Panc1 (cell line): Measurements from ENCODE around the gene PFKFB3. TPM values are rescaled to one million over a fixed set of nuclear protein-coding genes. Genes with fewer than 3 reads are reported as not detected.
"Not testable (repeated sequence)": the region's sequence is repeated elsewhere in the genome, so short reads cannot be mapped to it uniquely, and the experiment has no call there.

Experiments used
- ATAC-seq: fragments of 200-7000 bp; cut with Tn5 transposase; 2 replicates; pipeline ENCODE4 v1.9.1; 2020; ENCODE audit warnings: mild to moderate bottlenecking, moderate library complexity
- BruUV-seq: library from RNA; stranded (reverse); fragments of 400-500 nt; replicated peaks from 2 replicates; lab custom pipeline; 2021; lab: Mats Ljungman, UMichigan
- CTCF ChIA-PET: fragments of 300-600 bp; sonication (Branson Sonifier 250); formaldehyde crosslinking; loops from one replicate; lab custom pipeline; 2022; ENCODE audit warnings: antibody characterized with exemption; lab: Charles Lee
- POLR2A ChIA-PET: fragments of 300-600 bp; sonication (Branson Sonifier 250); formaldehyde crosslinking; loops from one replicate; lab custom pipeline; 2022; ENCODE audit warnings: antibody characterized with exemption; lab: Charles Lee
- DNase-seq: peaks from one replicate; pipeline ENCODE4 v3.0.0-alpha.2; 2010; ENCODE audit warnings: low read depth, low spot score
- H3K27ac ChIP-seq: 2 replicates; pipeline ENCODE4 v1.5.1; 2011; ENCODE audit warnings: mild to moderate bottlenecking, low read length, inconsistent platforms
- H3K27me3 ChIP-seq: fragments of 200-500 bp; sonication (Bioruptor generic); 2 replicates; pipeline ENCODE4 v1.6.0; 2014; ENCODE audit warnings: low read length, inconsistent platforms; ENCODE audit not compliant: control insufficient read depth, insufficient read depth
- H3K36me3 ChIP-seq: fragments of 200-500 bp; sonication (Bioruptor generic); 2 replicates; pipeline ENCODE4 v1.5.1; 2014; ENCODE audit warnings: inconsistent platforms, mild to moderate bottlenecking, low read length, moderate library complexity; ENCODE audit not compliant: control insufficient read depth, insufficient read depth
- H3K4me1 ChIP-seq: 2 replicates; pipeline ENCODE4 v1.5.1; 2011; ENCODE audit warnings: inconsistent platforms, mild to moderate bottlenecking, low read length, moderate library complexity; ENCODE audit not compliant: control insufficient read depth, insufficient read depth
- H3K4me3 ChIP-seq, 2 experiments: 2 replicates each; pipeline ENCODE4 v1.5.1; 2011 to 2012; ENCODE audit warnings: low read depth in 2 of 2, low read length in 2 of 2, mild to moderate bottlenecking in 2 of 2, inconsistent platforms in 1 of 2, moderate library complexity in 1 of 2
- H3K9me3 ChIP-seq: fragments of 200-500 bp; sonication (Bioruptor generic); 2 replicates; pipeline ENCODE4 v1.5.1; 2014; ENCODE audit warnings: low read depth, mild to moderate bottlenecking, inconsistent platforms, low read length, moderate library complexity; ENCODE audit not compliant: control insufficient read depth, insufficient read depth
- POLR2AphosphoS5 ChIP-seq: IDR thresholded peaks from 2 replicates; pipeline ENCODE4 v1.6.1; 2012; ENCODE audit warnings: mild to moderate bottlenecking, low read depth, low read length, moderate library complexity
- SIN3A ChIP-seq: IDR thresholded peaks from 2 replicates; pipeline ENCODE4 v1.6.1; 2012; ENCODE audit warnings: low read depth, mild to moderate bottlenecking, low read length, moderate library complexity, borderline replicate concordance; ENCODE audit not compliant: insufficient read depth
- TCF7L2 ChIP-seq: IDR thresholded peaks from 2 replicates; pipeline ENCODE4 v1.6.1; 2011; ENCODE audit warnings: mild to moderate bottlenecking, low read depth, low read length, inconsistent platforms
- in situ Hi-C: cut with HindIII; loops from 2 replicates; pipeline ENCODE4 v1.10.0; 2016; ENCODE audit warnings: low sequenced_read_pairs, low pct_unique_long_range_greater_than_20kb
- intact Hi-C: fragments of 100-400 bp; cut with micrococcal nuclease; formaldehyde crosslinking; loops from one replicate; pipeline ENCODE4 v1.10.0; 2022; ENCODE audit not compliant: unreplicated experiment
- total RNA-seq: library from RNA; stranded (reverse); gene quantifications from one replicate; pipeline ENCODE4 v1.2.1, GENCODE V29; 2021; ENCODE audit not compliant: unreplicated experiment
- TF ChIP-seq, protein P1 (sequence below), 2 experiments: IDR thresholded peaks; 2 replicates each; pipeline ENCODE4 v1.6.1; 2011 to 2012; ENCODE audit warnings: low read depth in 2 of 2, control low read depth in 1 of 2, low read length in 1 of 2, mild to moderate bottlenecking in 1 of 2, moderate library complexity in 1 of 2; ENCODE audit not compliant: insufficient read depth in 1 of 2
- TF ChIP-seq, protein P2 (sequence below): fragments of 450-650 bp; IDR thresholded peaks from 2 replicates; pipeline ENCODE4 v1.5.1; 2017; ENCODE audit warnings: mild to moderate bottlenecking

PFKFB3 gene
- total RNA-seq, 1 experiment from 2014 or later = 17.1 TPM

DNA sequence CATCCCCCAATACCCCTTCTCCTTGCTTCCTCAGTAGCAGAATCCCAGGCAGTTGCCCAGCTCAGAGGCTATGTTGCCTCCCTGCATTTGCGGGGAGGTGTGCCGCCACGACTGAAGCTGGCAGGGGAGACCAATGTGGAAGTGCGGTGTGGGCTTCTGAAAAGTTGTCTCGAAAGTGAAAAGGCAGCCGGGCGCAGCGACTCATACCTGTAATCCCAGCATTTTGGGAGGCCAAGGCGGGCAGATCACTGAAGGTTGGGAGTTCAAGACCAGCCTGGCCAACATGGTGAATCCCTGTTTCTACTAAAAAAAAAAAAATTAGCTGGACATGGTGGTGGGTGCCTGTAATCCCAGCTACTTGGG lies 15.9 kb upstream of the PFKFB3 start:
- TF ChIP-seq, protein P1, sequence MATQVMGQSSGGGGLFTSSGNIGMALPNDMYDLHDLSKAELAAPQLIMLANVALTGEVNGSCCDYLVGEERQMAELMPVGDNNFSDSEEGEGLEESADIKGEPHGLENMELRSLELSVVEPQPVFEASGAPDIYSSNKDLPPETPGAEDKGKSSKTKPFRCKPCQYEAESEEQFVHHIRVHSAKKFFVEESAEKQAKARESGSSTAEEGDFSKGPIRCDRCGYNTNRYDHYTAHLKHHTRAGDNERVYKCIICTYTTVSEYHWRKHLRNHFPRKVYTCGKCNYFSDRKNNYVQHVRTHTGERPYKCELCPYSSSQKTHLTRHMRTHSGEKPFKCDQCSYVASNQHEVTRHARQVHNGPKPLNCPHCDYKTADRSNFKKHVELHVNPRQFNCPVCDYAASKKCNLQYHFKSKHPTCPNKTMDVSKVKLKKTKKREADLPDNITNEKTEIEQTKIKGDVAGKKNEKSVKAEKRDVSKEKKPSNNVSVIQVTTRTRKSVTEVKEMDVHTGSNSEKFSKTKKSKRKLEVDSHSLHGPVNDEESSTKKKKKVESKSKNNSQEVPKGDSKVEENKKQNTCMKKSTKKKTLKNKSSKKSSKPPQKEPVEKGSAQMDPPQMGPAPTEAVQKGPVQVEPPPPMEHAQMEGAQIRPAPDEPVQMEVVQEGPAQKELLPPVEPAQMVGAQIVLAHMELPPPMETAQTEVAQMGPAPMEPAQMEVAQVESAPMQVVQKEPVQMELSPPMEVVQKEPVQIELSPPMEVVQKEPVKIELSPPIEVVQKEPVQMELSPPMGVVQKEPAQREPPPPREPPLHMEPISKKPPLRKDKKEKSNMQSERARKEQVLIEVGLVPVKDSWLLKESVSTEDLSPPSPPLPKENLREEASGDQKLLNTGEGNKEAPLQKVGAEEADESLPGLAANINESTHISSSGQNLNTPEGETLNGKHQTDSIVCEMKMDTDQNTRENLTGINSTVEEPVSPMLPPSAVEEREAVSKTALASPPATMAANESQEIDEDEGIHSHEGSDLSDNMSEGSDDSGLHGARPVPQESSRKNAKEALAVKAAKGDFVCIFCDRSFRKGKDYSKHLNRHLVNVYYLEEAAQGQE (IDR thresholded peaks at IDR 0.05; ENCODE audit: insufficient read depth in 1 of 2, low read depth in 2 of 2, low read length in 1 of 2) = no peak
- TF ChIP-seq SIN3A (no peak), POLR2AphosphoS5 (no peak), TCF7L2 (no peak)
- TF ChIP-seq, protein P2, sequence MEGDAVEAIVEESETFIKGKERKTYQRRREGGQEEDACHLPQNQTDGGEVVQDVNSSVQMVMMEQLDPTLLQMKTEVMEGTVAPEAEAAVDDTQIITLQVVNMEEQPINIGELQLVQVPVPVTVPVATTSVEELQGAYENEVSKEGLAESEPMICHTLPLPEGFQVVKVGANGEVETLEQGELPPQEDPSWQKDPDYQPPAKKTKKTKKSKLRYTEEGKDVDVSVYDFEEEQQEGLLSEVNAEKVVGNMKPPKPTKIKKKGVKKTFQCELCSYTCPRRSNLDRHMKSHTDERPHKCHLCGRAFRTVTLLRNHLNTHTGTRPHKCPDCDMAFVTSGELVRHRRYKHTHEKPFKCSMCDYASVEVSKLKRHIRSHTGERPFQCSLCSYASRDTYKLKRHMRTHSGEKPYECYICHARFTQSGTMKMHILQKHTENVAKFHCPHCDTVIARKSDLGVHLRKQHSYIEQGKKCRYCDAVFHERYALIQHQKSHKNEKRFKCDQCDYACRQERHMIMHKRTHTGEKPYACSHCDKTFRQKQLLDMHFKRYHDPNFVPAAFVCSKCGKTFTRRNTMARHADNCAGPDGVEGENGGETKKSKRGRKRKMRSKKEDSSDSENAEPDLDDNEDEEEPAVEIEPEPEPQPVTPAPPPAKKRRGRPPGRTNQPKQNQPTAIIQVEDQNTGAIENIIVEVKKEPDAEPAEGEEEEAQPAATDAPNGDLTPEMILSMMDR = no peak
- no peaks in the 10 kb centered on the region for H3K27me3 ChIP-seq
- no peak overlapping the region for H3K27ac ChIP-seq
- no peaks in the 10 kb centered on the region for H3K9me3 ChIP-seq
- H3K4me3 ChIP-seq = no peak overlapping the region
- intact Hi-C loops (no loop called here), in situ Hi-C loops (no loop called here)
- DNase-seq (no peak), ATAC-seq (no peak)
- ChIA-PET CTCF (no interaction called here), POLR2A (no interaction called here)
- H3K4me1 ChIP-seq = no peaks in the 10 kb centered on the region
- no peaks in the 10 kb centered on the region for H3K36me3 ChIP-seq
- no TSS peak for BruUV-seq

DNA sequence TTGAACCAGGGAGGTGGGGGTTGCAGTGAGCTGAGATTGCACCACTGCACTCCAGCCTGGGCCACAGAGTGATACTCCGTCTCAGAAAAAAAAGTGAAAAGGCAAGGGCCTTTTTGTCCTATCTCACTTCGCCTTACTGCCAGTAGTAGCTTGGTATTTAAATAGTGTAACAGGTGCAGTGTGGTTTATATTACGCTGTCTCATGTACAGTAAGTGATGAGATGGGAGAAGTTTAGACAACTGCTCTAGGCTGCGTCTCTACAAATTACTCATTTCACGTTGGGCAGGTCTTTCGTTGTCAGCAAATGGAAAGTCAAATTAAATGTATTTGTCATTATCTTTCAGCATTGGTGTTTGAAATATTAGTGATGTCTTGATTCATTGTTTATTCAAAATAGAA lies 15.5 kb upstream of the PFKFB3 start:
- Histone ChIP-seq H3K27me3 (no peaks in the 10 kb centered on the region), H3K9me3 (no peaks in the 10 kb centered on the region), H3K4me1 (no peaks in the 10 kb centered on the region), H3K36me3 (no peaks in the 10 kb centered on the region), H3K4me3 (no peak overlapping the region), H3K27ac (no peak overlapping the region)
- DNase-seq (no peak), ATAC-seq (no peak)
- intact Hi-C loops = no loop called here
- TF ChIP-seq TCF7L2 (no peak), SIN3A (no peak), POLR2AphosphoS5 (no peak)
- TF ChIP-seq, protein P1 (IDR thresholded peaks at IDR 0.05; ENCODE audit: insufficient read depth in 1 of 2, low read depth in 2 of 2, low read length in 1 of 2) = no peak
- TF ChIP-seq, protein P2 = no peak
- BruUV-seq = no TSS peak
- POLR2A ChIA-PET = no interaction called here
- CTCF ChIA-PET = no interaction called here
- in situ Hi-C loops = no loop called here

DNA sequence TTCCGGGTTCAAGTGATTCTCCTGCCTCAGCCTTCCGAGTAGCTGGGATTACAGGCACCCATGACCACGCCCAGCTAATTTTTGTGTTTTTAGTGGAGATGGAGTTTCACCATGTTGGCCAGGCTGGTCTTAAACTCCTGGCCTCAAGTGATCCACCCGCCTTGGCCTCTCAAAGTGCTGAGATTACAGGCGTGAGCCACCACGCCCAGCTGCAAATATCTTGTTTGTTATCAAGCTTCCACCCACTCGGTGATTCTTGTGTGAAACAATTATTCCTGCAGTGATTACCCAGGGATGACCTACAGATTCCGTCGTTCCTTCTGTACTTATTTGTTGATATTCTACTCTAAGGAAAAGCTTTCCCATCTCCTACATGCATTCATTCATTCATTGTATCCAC lies 12.7 kb upstream of the PFKFB3 start:
- H3K27me3 ChIP-seq, H3K36me3 ChIP-seq, POLR2A ChIA-PET, H3K27ac ChIP-seq, H3K4me3 ChIP-seq, ATAC-seq, H3K4me1 ChIP-seq, DNase-seq, H3K9me3 ChIP-seq, intact Hi-C loops, CTCF ChIA-PET, BruUV-seq, in situ Hi-C loops: not testable (repeated sequence)
